HepG2 (cell line): ENCODE results near the gene ELF1. TPM values are rescaled to one million over a fixed set of nuclear protein-coding genes. Genes with fewer than 3 reads are reported as not detected.

ENCODE experiments used
- CEBPZ ChIP-seq: IDR thresholded peaks from 2 replicates; pipeline ENCODE4 v1.6.1; 2012; ENCODE audit warnings: low read length, improper control_type of control experiment
- CTCF ChIP-seq: sonication (generic); formaldehyde crosslinking; IDR thresholded peaks from 2 replicates; pipeline ENCODE4 v1.5.0; 2020; ENCODE audit warnings: mild to moderate bottlenecking, missing genetic modification reagents, moderate library complexity
- ERF ChIP-seq: IDR thresholded peaks from 2 replicates; pipeline ENCODE4 v1.6.1; 2018; ENCODE audit warnings: missing biosample characterization, missing genetic modification reagents
- FOSL2 ChIP-seq: sonication (generic); formaldehyde crosslinking; IDR thresholded peaks from 2 replicates; pipeline ENCODE4 v1.4.0; 2020; ENCODE audit warnings: missing genetic modification reagents
- KDM6A ChIP-seq: IDR thresholded peaks from 2 replicates; pipeline ENCODE4 v1.6.1; 2016; ENCODE audit warnings: low read depth
- KMT2B ChIP-seq: IDR thresholded peaks from 2 replicates; pipeline ENCODE4 v1.6.1; 2016; ENCODE audit warnings: missing genetic modification reagents, missing compliant biosample characterization
- LCORL ChIP-seq, 2 experiments: fragments of 450-650 bp in 1 of 2; sonication (generic) in 1 of 2; formaldehyde crosslinking in 1 of 2; IDR thresholded peaks; 2 replicates each; pipeline versions ENCODE4 v1.5.0 to v1.6.1; 2017 to 2020; ENCODE audit warnings: antibody characterized with exemption in 1 of 2, missing genetic modification reagents in 1 of 2
- NBN ChIP-seq: fragments of 450-650 bp; conservative IDR thresholded peaks from 2 replicates; pipeline ENCODE4 v1.6.1; 2017
- NFRKB ChIP-seq: fragments of 450-650 bp; IDR thresholded peaks from 2 replicates; pipeline ENCODE4 v1.6.1; 2017
- NONO ChIP-seq, 2 experiments: fragments of 450-650 bp in 1 of 2; sonication (generic) in 1 of 2; formaldehyde crosslinking in 1 of 2; IDR thresholded peaks in 1 of 2; conservative IDR thresholded peaks in 1 of 2; 2 replicates each; pipeline versions ENCODE4 v1.6.1 to v1.8.0; 2017 to 2022; ENCODE audit warnings: mild to moderate bottlenecking in 1 of 2, missing genetic modification reagents in 1 of 2, moderate library complexity in 1 of 2
- NR2F2 ChIP-seq: IDR thresholded peaks from 2 replicates; pipeline ENCODE4 v1.6.1; 2012; ENCODE audit warnings: low read depth, inconsistent platforms, borderline replicate concordance
- NR2F6 ChIP-seq, 2 experiments: IDR thresholded peaks; 2 replicates each; pipeline ENCODE4 v1.6.1; 2016; ENCODE audit warnings: antibody characterized with exemption in 1 of 2, mild to moderate bottlenecking in 1 of 2
- RBM22 ChIP-seq: fragments of 200-400 bp; formaldehyde crosslinking; optimal IDR thresholded peaks from 2 replicates; pipeline ENCODE3; 2017; ENCODE audit warnings: mild to moderate bottlenecking, low read length, moderate library complexity
- SNAI1 ChIP-seq: sonication (generic); formaldehyde crosslinking; IDR thresholded peaks from 2 replicates; pipeline ENCODE4 v1.5.0; 2020; ENCODE audit warnings: mild to moderate bottlenecking, missing genetic modification reagents, borderline replicate concordance
- SP2 ChIP-seq: sonication (generic); formaldehyde crosslinking; IDR thresholded peaks from 2 replicates; pipeline ENCODE4 v1.5.1; 2020; ENCODE audit warnings: mild to moderate bottlenecking, missing genetic modification reagents
- TSC22D2 ChIP-seq: sonication (generic); formaldehyde crosslinking; IDR thresholded peaks from 2 replicates; pipeline ENCODE4 v1.5.1; 2020; ENCODE audit warnings: missing genetic modification reagents, mild to moderate bottlenecking, borderline replicate concordance
- ZMYM3 ChIP-seq: sonication (generic); formaldehyde crosslinking; IDR thresholded peaks from 2 replicates; pipeline ENCODE4 v1.5.1; 2020; ENCODE audit warnings: mild to moderate bottlenecking, missing genetic modification reagents
- ZNF142 ChIP-seq: sonication (generic); formaldehyde crosslinking; IDR thresholded peaks from 2 replicates; pipeline ENCODE4 v1.4.0; 2020; ENCODE audit warnings: missing genetic modification reagents
- ZNF670 ChIP-seq: sonication (generic); formaldehyde crosslinking; IDR thresholded peaks from 2 replicates; pipeline ENCODE4 v1.8.0; 2022; ENCODE audit warnings: mild to moderate bottlenecking, missing genetic modification reagents, borderline replicate concordance
- polyA plus RNA-seq, 8 experiments: library from polyadenylated mRNA; depleted of rRNA in 3 of 8; stranded (reverse) in 7 of 8; unstranded in 1 of 8; fragments of >200 nt; fragmentation: Illumina TruSeq in 4 of 8; extraction: Trizol in 4 of 8; gene quantifications; 2 replicates each; pipeline versions ENCODE4 v1.2.1 to v1.2.3, GENCODE V29; 2011 to 2016; ENCODE audit warnings: low read depth in 4 of 8, missing spikeins in 1 of 8, mixed read lengths in 1 of 8; ENCODE audit not compliant: insufficient read depth in 1 of 8
- total RNA-seq, 5 experiments: library from RNA; depleted of rRNA; stranded (reverse); fragments of >200 nt; fragmentation: Illumina TruSeq; extraction: Trizol; gene quantifications; 2 replicates each; pipeline ENCODE4 v1.2.3, GENCODE V29; 2016; ENCODE audit warnings: low read depth in 1 of 5

ELF1 gene
- total and polyA plus RNA-seq, 2 of the 13 experiments (the other 11 are each of a cell fraction or from before 2014, with no cell fraction given): 24.6 to 71.5 TPM

- TF ChIP-seq SNAI1: peak; percentile 77; the same call in 1 of the 2 replicates
- TF ChIP-seq KDM6A: no peak
- no peak for TF ChIP-seq NONO (IDR thresholded peaks at IDR 0.05)
- TF ChIP-seq NONO (CRISPR knock-in tag; conservative IDR thresholded peaks at IDR 0.05): peak; percentile 30; the same call in 1 of the 2 replicates
- TF ChIP-seq KMT2B (CRISPR knock-in tag): peak; percentile 79; the same call in 1 of the 2 replicates
- TF ChIP-seq CEBPZ: no peak
- no peak for TF ChIP-seq SP2 (CRISPR knock-in tag)
- TF ChIP-seq ERF (CRISPR knock-in tag): peak; percentile 57; the same call in 1 of the 2 replicates
- peak; percentile 58 for TF ChIP-seq FOSL2 (CRISPR knock-in tag)
- no peak for TF ChIP-seq NR2F6 (IDR thresholded peaks at IDR 0.05)
- TF ChIP-seq NR2F6 (CRISPR knock-in tag; IDR thresholded peaks at IDR 0.05): peak; percentile 58; the same call in 1 of the 2 replicates
- TF ChIP-seq NR2F2: no peak
- no peak for TF ChIP-seq LCORL (IDR thresholded peaks at IDR 0.05)
- TF ChIP-seq LCORL (CRISPR knock-in tag; IDR thresholded peaks at IDR 0.05): peak; percentile 33; the same call in 1 of the 2 replicates
- no peak for TF ChIP-seq NBN
- TF ChIP-seq TSC22D2 (CRISPR knock-in tag): 0 out of 2 replicates have a peak, but pooled peaks have one; percentile 15
- TF ChIP-seq ZMYM3 (CRISPR knock-in tag): no peak
- TF ChIP-seq RBM22: no peak
- TF ChIP-seq ZNF670 (CRISPR knock-in tag): peak; percentile 69; the same call in 1 of the 2 replicates
- no peak for TF ChIP-seq ZNF142 (CRISPR knock-in tag)
- peak; percentile 74 for TF ChIP-seq CTCF (CRISPR knock-in tag)
- no peak for TF ChIP-seq NFRKB
These were observed 41.1 kb upstream of the ELF1 start (continued) for GRCh38 chr13:41060082-41060723.
